Measurements from ENCODE around the gene MAP1S.

MAP1S gene, protein sequence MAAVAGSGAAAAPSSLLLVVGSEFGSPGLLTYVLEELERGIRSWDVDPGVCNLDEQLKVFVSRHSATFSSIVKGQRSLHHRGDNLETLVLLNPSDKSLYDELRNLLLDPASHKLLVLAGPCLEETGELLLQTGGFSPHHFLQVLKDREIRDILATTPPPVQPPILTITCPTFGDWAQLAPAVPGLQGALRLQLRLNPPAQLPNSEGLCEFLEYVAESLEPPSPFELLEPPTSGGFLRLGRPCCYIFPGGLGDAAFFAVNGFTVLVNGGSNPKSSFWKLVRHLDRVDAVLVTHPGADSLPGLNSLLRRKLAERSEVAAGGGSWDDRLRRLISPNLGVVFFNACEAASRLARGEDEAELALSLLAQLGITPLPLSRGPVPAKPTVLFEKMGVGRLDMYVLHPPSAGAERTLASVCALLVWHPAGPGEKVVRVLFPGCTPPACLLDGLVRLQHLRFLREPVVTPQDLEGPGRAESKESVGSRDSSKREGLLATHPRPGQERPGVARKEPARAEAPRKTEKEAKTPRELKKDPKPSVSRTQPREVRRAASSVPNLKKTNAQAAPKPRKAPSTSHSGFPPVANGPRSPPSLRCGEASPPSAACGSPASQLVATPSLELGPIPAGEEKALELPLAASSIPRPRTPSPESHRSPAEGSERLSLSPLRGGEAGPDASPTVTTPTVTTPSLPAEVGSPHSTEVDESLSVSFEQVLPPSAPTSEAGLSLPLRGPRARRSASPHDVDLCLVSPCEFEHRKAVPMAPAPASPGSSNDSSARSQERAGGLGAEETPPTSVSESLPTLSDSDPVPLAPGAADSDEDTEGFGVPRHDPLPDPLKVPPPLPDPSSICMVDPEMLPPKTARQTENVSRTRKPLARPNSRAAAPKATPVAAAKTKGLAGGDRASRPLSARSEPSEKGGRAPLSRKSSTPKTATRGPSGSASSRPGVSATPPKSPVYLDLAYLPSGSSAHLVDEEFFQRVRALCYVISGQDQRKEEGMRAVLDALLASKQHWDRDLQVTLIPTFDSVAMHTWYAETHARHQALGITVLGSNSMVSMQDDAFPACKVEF

DNA sequence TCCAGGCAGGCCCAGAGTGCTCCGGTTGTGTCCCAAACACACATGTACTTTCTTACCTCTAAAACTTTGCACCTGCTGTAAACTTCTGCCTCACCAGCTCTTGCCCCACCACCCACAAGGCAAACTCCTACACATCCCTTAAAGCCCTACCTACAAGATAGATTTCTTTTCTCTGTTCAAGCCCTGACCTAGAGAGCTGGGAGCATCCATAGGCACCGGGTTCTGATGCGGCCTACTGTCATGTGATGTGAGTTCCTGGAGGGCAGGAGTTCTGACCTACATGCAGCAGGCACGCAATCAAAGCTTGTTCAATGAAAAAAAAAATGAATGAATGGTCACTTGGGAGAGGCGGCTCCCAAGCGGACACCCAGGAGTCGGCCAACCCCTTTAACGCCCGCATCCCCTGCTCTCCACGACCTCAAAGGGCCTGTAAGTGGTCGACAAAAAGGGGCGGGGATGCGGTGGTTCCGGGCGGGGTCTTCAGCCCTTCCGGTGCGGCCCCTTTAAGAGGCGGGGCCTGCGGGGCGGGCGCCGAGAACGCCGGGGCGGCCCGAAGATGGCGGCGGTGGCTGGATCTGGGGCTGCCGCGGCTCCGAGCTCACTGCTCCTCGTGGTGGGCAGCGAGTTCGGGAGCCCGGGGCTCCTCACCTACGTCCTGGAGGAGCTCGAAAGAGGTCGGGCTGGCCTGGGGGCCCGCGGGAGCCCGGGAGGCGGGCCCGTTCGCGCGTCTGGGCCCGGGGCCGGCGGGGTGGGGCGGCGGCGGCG lies at the start of gene MAP1S:
MAP1S (plus strand) TSS at position 534 of the 765 bp plus-strand sequence; CDS start at position 557, 23 bp downstream.
- Mint-ChIP-seq H3K9me3 (no peaks in the 10 kb centered on the region), H3K27ac (peak within 1 kb of the TSS; percentile 83), H3K4me3 (peak within 1 kb of the TSS; percentile 96), H3K36me3 (ENCODE audit: low read depth) (peaks cover 50% of the 10 kb centered on the region), H3K27me3 (no peaks in the 10 kb centered on the region), H3K4me1 (ENCODE audit: low read depth) (peaks cover 77% of the 10 kb centered on the region)
- intact Hi-C loops (cut with micrococcal nuclease): loop anchor here (5.0 kb wide), 2 partner anchors 33 to 48 kb away; partner anchors contain the start of gene FCHO1

DNA sequence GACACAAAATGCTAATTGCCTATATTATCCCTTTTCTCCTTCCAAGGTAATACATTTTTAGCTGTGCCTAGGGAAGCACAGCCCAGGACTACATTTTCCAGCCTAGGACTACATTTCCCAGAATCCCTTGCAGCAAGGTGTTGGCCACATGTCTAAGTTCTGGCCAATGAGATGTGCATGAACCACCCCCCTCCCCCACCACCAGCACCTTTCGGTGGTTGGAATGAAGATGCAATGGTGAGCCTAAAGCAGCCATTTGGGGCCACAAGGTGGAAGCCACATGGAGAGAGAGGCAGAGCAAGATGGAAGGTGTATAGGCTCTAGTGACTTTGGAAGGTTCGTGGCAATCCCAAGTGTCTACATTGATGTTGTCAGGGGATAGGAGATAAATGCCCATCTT lies 47.4 kb upstream of the MAP1S start:
- Mint-ChIP-seq H3K36me3 (ENCODE audit: low read depth) (no peaks in the 10 kb centered on the region), H3K4me1 (ENCODE audit: low read depth) (no peaks in the 10 kb centered on the region), H3K4me3 (no peak overlapping the region), H3K27me3 (peaks cover 19% of the 10 kb centered on the region), H3K9me3 (no peaks in the 10 kb centered on the region), H3K27ac (no peak overlapping the region)
- intact Hi-C loops (cut with micrococcal nuclease): no loop called here

DNA sequence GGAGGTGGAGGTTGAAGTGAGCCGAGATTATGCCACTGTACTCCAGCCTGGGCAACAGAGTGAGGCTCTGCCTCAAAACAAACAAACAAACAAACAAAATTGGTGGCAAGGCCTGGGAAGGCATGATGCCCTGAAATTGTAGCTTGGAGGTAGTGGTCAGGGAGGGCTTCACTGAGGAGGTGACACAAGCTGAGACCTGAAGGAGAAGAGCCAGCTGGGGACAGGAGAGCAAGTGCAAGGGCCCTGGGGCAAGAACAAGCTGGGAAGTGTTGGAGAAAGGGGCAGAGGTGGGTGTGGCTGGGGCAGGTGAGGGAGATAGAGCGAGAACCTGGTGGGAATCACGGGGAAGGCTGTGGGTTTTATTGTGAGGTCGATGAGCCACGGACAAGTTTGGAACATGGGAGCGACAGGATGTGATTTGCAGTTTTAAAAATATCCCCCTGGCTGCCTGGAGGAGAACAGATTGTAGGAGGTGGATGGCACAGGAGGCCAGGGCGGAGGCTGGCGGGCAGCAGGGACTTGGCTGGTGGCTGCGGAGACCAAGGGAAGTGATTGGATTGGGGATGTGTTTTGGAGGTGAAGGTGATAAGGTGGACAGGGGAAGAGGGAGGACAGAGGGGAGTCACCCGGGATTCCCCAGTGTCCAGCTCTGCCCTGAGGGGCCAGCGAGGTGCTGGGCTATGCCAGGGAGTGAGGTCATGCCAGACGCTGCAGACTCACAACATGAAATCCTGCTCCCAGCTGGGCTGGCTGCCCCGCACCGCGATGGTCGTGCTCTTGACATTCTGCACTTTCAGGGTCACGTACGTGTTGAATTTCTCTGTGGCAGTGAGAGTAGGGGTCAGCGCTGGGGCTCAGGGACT lies 45.1 kb upstream of the MAP1S start:
- Mint-ChIP-seq H3K4me1 (ENCODE audit: low read depth) (peaks cover 3% of the 10 kb centered on the region), H3K27ac (no peak overlapping the region), H3K9me3 (no peaks in the 10 kb centered on the region), H3K4me3 (no peak overlapping the region), H3K27me3 (peaks cover 39% of the 10 kb centered on the region), H3K36me3 (ENCODE audit: low read depth) (no peaks in the 10 kb centered on the region)
- intact Hi-C loops (cut with micrococcal nuclease): no loop called here

DNA sequence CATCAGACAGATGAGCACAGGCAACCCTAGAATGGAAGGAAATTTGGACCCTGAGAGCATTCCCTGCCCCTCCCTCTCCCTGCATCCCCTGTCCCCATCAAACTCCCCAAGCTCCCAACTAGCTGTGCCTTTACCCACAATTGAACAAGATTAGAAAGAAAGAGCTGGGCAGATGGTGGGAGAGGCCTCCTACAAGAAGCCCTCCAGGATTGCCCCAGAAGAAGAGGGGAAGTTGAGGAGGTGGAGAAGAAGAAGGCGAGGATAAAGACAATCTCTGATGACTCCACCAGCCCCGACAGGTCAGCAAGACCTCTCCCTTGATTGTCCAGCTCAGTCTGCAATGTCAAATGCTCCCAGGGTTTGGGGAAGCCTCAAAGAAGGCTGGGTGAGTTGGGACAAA lies 43.0 kb upstream of the MAP1S start:
- H3K4me3 Mint-ChIP-seq: no peak overlapping the region
- no peaks in the 10 kb centered on the region for H3K9me3 Mint-ChIP-seq
- intact Hi-C loops (cut with micrococcal nuclease): no loop called here
- H3K27me3 Mint-ChIP-seq: peaks cover 50% of the 10 kb centered on the region
- H3K4me1 Mint-ChIP-seq (ENCODE audit: low read depth): peaks cover 22% of the 10 kb centered on the region
- no peaks in the 10 kb centered on the region for H3K36me3 Mint-ChIP-seq (ENCODE audit: low read depth)
- H3K27ac Mint-ChIP-seq: no peak overlapping the region

DNA sequence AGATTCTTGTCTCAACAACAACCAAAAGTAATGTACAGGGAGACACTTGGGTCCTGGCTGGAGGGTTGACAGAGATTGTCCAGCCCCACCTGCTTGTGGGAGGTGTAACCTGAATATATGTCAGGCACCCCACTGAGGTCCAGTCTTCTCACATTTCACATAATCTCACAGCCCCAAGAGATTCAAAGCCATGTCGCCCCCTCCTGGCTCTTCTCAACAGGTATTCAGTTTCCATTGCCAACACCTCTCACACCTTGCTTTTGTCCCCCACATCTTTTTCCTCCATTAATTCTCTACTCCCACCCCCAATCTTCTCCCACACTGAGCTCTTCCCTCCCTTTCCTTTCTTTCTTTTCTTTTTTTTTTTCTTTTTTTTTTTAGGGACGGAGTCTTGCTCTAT lies 42.3 kb upstream of the MAP1S start:
- intact Hi-C loops (cut with micrococcal nuclease): no loop called here
- Mint-ChIP-seq H3K27ac (no peak overlapping the region), H3K36me3 (ENCODE audit: low read depth) (no peaks in the 10 kb centered on the region), H3K4me3 (no peak overlapping the region), H3K4me1 (ENCODE audit: low read depth) (peaks cover 24% of the 10 kb centered on the region), H3K27me3 (peaks cover 53% of the 10 kb centered on the region), H3K9me3 (no peaks in the 10 kb centered on the region)

DNA sequence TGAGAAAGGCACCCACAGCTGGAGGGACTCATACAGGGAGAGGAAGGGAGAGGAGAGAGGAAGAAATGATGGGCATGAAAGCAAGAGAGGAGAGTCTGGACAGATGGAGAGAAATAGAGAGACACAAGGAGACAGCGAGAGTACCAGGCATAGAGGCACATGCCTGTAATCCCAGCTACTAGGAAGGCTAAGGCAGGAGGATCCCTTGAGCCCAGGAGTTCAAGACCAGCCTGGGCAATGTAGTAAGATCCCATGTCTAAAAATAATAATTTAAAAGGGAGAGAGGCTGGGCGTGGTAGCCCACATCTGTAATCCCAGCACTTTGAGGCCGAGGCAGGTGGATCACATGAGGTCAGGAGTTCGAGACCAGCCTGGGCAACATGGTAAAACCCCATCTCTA lies 40.4 kb upstream of the MAP1S start:
- Mint-ChIP-seq H3K4me1 (ENCODE audit: low read depth) (peaks cover 24% of the 10 kb centered on the region), H3K9me3 (no peaks in the 10 kb centered on the region), H3K36me3 (ENCODE audit: low read depth) (no peaks in the 10 kb centered on the region), H3K27ac (no peak overlapping the region), H3K4me3 (no peak overlapping the region), H3K27me3 (peaks cover 65% of the 10 kb centered on the region)
- intact Hi-C loops (cut with micrococcal nuclease): no loop called here

DNA sequence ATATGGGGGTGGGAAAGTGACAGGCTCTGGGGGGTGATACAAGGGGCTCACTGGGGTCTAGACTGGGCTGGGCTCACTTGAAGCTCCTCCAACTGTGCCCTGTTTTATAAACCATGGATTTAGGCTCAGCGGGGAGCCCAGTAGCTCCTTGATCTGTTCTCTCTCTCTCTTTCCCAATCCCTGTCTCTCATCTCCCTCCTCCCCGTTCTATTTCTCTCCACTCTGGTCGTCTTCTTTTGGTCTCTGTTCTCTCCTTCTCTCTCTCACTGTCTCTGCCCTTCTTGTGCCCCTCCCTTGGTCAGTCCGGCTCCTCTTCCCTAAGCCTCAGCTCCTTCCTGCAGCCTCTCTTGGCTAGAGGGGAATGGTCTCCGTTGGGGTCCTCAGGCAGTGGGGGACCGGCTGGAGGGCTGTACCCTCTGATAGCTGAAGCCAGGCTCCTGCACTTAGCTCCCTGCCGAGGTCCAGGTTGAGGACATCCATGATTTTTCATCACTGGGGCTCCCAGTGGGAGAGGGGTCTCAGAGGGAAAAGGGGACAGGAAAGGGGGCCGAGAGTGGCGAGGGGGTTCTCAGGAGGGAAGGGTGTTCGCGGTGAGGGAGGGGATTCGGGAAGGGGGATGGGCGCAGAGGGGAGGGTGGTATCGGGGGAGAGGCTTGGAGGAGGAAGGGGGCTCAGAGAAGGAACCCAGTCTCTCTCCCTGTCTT lies 39.6 kb upstream of the MAP1S start:
- peaks cover 67% of the 10 kb centered on the region for H3K27me3 Mint-ChIP-seq
- intact Hi-C loops (cut with micrococcal nuclease): no loop called here
- peaks cover 24% of the 10 kb centered on the region for H3K4me1 Mint-ChIP-seq (ENCODE audit: low read depth)
- H3K27ac Mint-ChIP-seq: peak overlapping the region; percentile 23
- H3K36me3 Mint-ChIP-seq (ENCODE audit: low read depth): no peaks in the 10 kb centered on the region
- H3K4me3 Mint-ChIP-seq: peak overlapping the region; percentile 60
- H3K9me3 Mint-ChIP-seq: no peaks in the 10 kb centered on the region

DNA sequence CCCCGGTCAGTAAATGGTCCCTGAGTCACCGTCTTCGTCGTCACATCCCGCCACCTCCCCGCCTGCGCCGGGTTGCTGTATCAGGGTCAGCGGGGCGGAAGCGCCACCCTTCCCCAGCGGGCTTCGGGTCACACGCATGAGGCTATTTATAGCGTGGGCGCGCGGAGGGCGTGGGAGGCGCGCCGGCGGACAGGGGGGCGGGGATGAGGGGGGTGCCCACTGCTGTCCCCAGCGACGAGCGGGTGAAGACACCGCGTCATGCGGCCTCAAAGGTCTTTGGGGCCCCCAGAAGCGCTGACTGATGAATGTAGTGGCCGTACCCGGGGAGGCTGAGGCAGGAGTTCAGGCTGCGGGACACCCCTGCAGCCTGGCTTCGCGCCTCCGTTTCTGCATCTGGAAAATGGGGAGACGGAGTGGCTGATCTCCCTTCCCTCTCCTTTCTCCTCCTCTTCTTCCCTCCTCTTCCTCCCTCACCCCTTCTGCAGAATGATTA lies 39.0 kb upstream of the MAP1S start:
- no peaks in the 10 kb centered on the region for H3K9me3 Mint-ChIP-seq
- peak overlapping the region; percentile 60 for H3K4me3 Mint-ChIP-seq
- peak overlapping the region; percentile 23 for H3K27ac Mint-ChIP-seq
- H3K4me1 Mint-ChIP-seq (ENCODE audit: low read depth): peaks cover 24% of the 10 kb centered on the region
- H3K36me3 Mint-ChIP-seq (ENCODE audit: low read depth): no peaks in the 10 kb centered on the region
- H3K27me3 Mint-ChIP-seq: peaks cover 72% of the 10 kb centered on the region
- intact Hi-C loops (cut with micrococcal nuclease): no loop called here

DNA sequence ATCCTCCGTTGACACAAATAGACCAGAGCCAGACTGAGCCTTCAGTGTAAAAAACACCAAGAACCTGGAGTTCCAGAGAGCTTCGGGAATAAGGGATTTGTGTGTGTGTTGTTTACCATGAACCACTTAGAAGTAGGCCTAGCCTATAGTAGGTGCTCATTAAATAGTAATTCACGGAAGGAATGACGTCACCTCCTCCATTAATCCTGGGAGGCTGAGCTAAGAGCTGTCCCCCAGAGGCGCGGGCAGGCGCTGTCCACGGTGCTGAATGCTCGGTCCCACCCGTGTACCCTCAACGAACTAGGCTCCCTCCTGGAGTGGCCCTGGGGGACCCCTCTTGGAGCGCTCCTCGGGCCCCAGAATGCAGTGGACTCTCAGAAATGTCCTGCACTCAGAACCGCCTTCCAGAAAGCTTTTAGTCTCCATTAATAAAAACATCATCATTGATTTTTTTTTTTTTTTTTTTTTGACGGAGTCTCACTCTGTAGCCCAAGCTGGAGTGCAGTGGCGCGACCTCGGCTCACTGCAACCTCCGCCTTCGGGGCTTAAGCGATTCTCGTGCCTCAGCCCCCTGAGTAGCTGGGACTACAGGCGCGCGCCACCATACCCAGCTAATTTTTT lies 37.7 kb upstream of the MAP1S start:
- H3K4me3 Mint-ChIP-seq: no peak overlapping the region
- no peak overlapping the region for H3K27ac Mint-ChIP-seq
- peaks cover 78% of the 10 kb centered on the region for H3K27me3 Mint-ChIP-seq
- H3K9me3 Mint-ChIP-seq: no peaks in the 10 kb centered on the region
- no peaks in the 10 kb centered on the region for H3K36me3 Mint-ChIP-seq (ENCODE audit: low read depth)
- peaks cover 24% of the 10 kb centered on the region for H3K4me1 Mint-ChIP-seq (ENCODE audit: low read depth)
- intact Hi-C loops (cut with micrococcal nuclease): no loop called here

DNA sequence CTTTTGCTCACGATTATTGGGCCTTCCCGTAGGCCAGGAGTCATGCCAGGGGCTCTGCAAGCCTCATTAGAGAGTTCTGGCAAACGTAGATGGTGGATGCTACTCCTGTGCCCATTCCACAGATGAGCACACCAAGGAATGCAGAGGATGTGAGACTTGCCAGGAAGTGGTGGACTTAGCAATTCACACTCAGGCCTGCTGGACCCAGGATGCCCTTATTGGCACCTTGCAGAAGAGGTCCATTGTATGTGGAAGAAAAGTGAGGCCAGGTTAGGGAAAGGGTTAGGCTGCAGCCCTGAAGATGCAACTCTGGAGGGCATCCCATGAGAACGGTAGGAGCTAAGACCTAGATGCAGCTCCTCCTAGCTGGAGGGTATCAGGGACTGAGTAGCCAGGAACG lies 37.0 kb upstream of the MAP1S start:
- Mint-ChIP-seq H3K4me3 (no peak overlapping the region), H3K4me1 (ENCODE audit: low read depth) (peaks cover 24% of the 10 kb centered on the region), H3K27ac (no peak overlapping the region), H3K27me3 (peaks cover 78% of the 10 kb centered on the region), H3K9me3 (no peaks in the 10 kb centered on the region), H3K36me3 (ENCODE audit: low read depth) (no peaks in the 10 kb centered on the region)
- intact Hi-C loops (cut with micrococcal nuclease): no loop called here

DNA sequence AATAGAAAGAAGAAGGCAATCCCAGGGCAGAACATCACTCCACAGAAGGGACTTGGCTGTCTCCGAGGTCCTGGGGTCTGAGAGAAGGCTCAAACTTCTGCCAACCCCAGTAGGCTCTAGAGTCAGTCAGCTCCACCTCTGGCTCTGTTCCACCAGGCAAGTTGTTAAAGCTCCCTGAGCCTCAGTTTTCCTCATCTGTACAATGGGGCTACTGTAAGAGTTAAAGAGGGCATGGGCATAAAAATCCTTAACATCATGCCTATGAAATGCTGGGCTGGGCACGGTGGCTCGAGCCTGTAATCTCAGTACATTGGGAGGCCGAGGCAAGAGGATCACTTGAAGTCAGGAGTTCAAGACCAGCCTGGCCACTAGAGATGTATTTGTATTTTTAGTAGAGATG lies 36.2 kb upstream of the MAP1S start:
- Mint-ChIP-seq H3K27me3 (peaks cover 79% of the 10 kb centered on the region), H3K4me3 (no peak overlapping the region), H3K9me3 (no peaks in the 10 kb centered on the region), H3K36me3 (ENCODE audit: low read depth) (no peaks in the 10 kb centered on the region), H3K27ac (no peak overlapping the region), H3K4me1 (ENCODE audit: low read depth) (peaks cover 31% of the 10 kb centered on the region)
- intact Hi-C loops (cut with micrococcal nuclease): no loop called here

DNA sequence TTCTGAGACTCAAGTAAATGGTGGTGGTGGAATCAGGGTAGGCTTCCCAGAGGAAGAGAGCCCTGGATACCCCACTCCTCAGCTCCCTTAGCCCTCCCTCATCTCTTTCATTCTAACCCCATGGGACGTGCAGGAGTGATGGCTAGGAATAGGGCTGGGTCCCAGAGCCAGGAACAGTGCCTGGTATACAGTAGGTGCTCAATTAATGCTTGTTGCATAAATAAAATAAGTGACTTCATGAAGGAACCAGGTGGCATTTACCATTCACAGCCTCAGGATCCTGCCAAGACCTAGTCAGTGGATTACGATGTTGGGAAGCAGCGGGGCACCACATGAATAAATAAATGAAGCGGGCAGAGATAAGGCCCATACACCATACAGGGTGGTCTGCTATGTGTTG lies 35.0 kb upstream of the MAP1S start:
- intact Hi-C loops (cut with micrococcal nuclease): no loop called here
- Mint-ChIP-seq H3K27me3 (peaks cover 80% of the 10 kb centered on the region), H3K4me3 (no peak overlapping the region), H3K9me3 (no peaks in the 10 kb centered on the region), H3K36me3 (ENCODE audit: low read depth) (no peaks in the 10 kb centered on the region), H3K4me1 (ENCODE audit: low read depth) (peaks cover 32% of the 10 kb centered on the region), H3K27ac (no peak overlapping the region)
